DMS153 (cell line): ENCODE results near the gene ZNF581.
A peak's percentile ranks its signal among the peaks of the same experiment; 100 is the strongest.

Experiments used
- DNase-seq: peaks from one replicate; lab custom pipeline; 2025; lab: John Stamatoyannopoulos, UW

ZNF581 gene

DNA sequence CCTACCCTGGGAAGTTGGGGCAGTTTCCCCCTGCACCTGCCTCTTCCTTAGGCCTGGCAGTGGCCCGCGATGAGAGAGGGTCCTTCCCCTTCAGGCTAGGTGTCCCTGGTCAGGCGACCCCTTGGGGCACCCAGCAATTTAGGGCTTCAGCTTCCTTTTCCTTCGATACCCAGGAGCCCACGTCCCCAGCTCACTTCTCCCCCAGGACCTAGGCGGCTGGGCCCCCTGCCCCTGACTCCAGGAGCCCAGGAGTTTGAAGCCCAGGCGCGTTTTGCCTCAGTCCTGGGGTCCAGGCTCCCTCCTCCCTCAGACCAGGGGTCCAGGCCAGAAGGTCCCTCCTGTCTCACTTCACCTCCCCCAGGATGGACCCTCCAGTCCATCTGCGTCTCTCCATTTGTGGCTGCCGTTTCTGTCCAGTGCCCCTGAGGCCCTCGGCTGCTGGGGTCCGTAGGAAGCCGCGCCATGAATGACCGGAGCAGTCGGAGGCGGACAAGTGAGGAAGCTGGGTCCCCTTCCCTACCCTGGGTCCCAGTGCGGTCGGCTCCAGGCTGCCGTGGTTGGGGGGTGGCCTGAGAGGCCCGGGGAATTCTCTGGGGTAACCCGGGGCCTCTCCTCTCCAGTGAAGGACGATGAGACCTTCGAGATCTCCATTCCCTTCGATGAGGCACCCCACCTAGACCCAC, 5.3 kb downstream of the ZNF581 start:
- no peak for DNase-seq

DNA sequence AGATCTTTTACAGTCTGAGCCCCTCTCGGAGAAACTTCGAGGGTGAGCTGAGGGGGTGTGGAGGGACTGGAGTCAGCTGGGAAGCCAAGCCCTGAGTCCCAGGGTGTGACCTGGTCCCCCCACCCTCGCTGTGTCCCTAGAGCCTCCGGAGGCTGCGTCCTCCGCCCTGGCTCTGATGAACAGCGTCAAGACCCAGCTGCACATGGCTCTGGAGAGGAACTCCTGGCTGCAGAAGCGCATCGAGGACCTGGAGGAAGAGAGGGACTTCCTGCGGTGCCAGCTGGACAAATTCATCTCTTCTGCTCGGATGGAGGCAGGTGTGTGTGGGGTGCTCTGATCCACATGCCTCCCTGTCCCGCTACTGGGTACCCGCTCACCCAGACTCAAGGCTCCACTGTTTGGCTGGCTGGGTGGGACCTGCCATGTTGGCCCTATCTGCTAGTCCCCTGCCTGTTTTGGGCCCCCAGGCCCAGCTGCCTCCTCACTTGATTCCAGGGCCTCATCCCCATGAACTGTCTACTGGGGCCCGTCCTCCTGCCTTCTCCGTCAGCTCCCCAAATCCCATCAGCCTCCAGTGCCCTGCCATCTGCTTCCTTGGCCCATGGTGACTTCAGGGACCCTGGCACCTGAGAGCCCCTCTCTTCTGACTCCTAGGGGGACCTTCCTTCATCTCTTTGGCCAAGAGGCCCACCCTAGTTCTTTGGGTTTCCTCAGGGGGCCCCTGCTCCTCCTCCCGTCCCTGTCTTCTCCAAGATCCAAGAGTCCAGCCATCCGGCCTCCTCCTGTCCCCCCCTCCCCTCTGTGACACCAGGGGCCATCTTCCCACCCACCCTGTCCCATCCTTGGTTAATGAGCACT, 6.0 kb downstream of the ZNF581 start:
- no peak for DNase-seq

DNA sequence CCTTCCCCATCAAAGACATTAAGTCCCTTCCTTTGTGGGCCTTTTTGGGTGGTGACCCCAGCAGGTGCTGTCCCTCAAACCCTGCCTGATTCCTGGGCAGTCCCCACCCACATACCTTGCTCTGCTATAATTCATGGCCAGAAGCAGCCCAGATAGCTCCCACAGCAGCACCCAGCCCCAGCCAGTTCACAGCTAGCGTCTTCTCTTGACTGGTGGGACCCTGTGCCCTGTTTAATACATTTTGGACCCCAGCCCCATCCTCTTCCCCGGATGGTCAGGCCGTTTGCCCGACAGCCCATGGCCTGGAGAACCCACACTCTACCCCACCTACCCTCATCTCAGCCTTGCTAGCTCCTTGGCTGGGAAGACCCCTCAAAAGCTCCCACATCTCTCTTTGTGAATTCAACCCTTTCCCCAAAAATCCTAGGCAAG, 6.7 kb downstream of the ZNF581 start:
- DNase-seq = no peak

DNA sequence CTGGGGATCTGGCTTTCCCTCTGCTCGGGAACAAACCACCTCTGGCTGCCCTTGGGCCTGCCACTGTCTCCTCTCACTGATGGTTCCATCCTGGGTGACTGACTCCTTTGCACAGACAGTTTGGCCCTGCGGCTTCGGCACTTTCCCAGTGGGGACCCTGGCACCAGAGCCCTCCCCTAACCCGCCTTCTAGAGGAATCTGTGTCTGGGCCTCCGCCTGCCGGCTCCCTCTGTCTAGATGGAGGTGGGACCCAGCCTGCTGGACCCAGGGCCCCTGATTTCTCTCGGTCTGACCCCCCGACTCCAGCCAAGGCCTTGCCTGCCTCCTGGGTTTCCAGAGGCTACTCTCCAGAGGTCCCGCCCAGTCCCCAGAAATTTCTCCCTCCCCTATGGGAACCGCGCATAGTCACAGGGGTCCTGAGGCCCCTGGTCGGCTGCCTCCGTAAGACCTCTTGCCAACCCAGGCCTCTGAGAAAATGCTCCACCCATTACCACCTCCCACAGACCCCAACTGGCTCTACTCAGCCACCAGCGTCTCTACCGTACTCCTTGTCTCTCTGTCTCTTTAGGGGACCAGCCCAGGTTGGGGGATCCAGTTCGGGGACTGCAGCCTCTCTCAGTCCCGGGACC, 7.3 kb downstream of the ZNF581 start:
- DNase-seq = no peak

DNA sequence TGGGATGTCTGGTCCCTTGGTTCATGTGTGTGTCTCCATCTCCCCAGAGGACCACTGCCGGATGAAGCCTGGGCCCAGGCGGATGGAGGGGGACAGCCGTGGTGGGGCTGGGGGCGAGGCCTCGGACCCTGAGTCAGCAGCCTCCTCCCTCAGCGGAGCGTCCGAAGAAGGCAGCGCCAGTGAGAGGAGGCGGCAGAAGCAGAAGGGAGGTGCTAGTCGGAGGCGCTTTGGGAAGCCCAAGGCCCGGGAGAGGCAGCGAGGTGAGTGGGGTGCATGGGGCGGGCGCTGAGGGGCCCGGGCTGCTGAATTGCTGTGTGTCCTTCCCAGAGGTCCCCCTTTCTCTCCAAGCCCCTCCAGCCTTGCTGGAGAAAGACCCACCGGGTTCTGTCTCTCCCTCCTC, 7.8 kb downstream of the ZNF581 start:
- DNase-seq = no peak

DNA sequence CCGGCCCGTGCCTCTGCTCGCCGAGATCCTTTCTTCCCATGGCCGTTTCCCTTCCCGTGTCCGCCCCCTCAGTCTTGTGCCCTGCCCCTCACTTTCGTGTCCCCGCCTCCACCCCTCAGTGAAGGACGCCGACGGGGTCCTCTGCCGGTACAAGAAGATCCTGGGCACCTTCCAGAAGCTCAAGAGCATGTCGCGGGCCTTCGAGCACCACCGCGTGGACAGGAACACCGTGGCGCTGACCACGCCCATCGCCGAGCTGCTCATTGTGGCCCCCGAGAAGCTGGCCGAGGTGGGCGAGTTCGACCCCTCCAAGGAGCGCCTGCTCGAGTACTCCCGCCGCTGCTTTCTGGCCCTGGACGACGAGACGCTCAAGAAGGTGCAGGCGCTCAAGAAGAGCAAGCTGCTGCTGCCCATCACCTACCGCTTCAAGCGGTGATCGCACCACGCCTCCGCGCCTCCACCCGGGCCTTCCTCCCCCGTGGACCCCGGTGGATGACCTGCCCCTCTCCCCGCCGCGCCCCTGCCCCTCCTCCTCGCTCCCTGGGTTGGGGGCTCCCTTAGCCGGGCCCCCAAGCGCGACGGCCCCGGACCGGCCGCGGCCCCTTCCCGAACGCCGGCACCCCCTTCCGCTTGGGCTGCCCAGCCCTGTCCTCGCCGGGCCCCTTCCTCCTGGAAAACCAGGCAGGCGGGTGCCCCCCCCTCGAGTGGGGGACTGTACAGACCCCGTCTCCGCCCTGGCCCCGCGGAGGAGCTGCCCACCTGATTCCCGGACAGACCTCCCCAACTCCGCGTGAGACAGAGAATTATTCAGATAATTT, 9.1 kb downstream of the ZNF581 start:
- no peak for DNase-seq

DNA sequence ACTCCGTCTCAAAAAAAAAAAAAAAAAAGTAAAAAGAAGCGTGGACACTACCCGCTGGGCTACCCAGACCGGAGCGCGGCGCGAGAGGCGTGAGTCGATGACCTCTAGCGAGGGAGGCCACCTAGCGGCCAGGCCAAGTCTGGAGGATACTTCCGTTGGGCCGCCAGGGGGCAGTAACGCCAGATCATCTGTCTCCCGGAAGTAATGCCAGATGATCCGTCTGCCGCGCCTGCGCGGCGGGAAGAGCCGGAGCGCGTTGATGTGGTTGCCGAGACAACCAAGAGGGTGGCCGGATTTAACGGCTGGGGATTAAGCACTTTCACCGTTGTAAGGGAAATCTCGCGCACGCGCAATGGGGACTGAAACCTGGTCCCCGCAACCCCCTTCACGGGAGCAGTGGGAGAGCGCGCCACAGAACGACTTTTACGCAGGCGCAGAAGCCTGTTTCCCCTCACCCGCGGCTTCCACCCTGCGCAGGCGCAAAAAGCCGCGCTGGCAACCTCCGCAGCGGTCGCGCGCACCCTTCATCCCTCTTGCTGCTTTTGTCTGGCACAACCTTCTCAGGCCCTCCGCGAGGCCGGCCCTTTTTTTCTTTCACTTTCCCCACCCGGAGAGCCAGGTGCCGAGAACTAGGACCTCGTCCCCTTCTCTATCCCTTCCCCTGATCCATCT, 10.3 kb downstream of the ZNF581 start:
- DNase-seq = peak; percentile 95

DNA sequence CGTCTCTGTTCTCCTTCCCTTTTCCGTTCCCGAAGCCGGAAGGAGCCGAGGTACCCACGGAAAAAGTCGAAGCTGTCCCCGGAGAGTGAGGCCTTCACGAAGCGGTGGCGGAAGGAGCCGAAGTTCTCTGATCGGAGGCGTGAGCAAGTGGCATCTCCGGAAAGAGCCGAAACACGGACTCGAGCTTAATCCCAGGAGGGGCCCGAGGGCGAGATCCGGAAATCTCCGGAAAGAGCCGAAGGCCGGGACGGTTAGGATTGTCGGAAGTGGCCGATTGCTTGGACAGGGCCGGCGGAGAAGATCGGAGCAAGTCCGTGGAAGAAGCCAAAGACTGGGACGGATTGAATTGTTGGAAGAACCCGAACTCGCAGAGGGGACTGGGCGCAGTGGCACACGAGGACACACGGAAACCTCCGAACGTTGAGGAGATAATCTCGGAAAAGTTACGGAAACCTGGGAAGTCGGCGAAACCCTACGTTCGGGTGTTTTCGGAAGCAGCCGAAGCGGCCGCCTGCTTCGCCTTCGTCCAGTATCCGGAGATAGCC, 10.9 kb downstream of the ZNF581 start:
- DNase-seq = peak; percentile 99

DNA sequence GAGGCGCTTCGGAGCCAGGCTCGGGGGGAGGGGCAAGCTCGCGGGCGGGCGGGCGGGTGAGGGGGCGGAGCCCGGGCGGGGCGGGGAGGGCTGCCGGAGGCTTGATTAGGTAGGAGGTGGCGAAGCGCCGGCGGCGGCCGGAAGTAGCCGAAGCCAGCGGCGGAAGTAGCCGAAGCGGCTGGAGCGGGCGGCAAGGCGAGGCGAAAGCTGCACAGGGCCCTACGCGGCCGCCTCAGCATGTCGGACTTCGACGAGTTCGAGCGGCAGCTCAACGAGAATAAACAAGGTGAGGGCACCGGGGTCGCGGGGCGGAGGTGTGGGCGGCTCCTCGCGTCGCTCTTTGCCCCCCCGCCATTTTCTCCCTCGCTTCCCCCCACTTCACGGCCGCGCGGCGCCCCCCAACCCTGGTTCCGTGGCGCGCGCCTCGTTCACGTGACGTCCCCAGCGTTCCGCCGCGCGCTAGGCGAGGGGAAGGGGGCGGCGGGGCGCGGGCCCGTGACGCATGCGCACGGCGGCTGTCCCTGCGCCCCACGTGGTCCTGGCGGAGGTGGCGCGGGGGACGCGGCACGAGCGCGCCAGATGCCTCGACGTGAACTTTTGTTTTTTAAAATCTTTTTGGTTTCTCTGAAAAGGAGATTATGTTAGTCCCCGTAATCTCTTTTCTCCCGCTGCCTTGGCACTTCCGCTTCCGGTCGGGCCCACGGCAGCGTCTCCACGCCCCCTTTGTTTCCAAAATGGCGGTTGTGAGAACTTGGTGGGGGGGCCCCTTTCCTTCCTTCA, 11.6 kb downstream of the ZNF581 start, which contains the start of gene U2AF2:
TSS of gene U2AF2 (plus strand) at position 168 of the 780 bp plus-strand sequence. CDS start at position 238, 70 bp downstream.
- peak; percentile 35 for DNase-seq

DNA sequence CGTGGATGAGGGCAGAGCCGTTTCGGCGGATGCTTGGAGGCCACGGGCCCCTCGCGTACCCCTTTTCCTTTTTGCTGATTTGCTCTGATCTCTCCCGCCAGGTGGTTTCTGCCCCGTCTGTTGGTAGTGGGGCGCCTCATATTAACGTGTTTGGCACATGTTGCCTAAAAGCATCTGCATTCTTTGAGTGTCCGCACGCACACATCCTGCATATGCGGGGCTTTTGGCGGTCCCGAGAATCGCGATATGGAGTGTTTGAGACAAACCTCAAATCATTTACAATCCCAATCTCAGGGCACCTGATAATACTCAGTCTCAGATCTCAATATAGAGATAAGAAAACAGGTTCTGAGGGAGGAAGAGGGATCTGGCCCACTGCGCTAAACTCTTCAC, 12.2 kb downstream of the ZNF581 start:
- no peak for DNase-seq

DNA sequence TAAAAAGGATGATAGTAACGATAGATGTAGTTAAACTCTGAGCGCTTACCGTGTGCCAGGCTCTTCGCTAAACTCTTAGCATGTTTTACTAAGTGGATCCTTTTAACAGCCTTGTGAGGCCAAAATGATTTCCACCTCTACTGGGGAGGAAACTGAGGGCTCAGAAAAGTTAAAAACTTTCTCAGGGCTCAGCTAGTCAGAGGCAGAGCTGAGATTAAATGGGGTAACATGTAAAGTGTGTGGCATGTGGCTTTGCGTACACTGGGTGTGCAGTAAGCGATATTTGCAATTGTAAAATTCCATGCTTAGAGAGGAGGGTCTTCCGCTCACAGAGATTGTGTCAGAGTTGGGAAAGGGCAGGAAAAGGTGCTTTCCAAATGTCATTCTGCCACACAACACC, 13.1 kb downstream of the ZNF581 start:
- DNase-seq = no peak

DNA sequence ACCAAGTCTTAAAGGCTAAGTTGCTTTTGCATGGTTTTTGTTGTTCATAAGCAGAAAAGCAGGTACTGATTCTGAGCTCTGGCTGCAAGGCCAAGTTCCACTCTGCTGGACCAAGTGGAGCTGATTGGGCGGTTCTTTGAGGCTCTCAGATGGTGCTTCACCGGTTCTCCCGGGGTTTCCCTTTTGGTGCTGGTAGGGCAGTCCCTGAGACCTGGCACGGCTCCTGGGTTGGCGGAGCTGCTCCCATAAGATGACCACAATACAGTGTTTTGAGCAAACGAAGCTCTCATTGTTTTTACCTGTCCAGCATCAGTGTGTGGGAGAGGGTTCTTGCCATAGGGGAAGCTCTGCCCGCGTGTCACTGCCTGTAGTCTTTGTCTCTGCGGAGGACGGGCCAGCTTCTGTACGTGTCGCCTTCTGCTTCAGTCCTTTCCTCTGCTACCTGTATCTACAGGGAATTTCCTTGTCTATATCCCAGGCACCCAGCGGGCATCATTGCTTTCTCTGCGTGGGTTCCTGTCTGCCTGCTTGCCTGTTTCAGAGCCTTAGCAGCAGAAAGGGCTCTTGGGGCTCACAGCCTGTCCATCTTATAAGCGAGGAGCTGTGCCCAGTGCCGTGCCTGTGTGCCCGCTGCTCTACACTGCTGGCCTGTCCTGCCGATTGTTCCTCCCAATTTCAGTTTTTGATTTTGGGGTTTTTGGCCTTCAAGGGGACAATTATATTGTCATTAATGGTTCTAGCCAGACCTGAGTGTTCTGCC, 13.7 kb downstream of the ZNF581 start:
- no peak for DNase-seq

DNA sequence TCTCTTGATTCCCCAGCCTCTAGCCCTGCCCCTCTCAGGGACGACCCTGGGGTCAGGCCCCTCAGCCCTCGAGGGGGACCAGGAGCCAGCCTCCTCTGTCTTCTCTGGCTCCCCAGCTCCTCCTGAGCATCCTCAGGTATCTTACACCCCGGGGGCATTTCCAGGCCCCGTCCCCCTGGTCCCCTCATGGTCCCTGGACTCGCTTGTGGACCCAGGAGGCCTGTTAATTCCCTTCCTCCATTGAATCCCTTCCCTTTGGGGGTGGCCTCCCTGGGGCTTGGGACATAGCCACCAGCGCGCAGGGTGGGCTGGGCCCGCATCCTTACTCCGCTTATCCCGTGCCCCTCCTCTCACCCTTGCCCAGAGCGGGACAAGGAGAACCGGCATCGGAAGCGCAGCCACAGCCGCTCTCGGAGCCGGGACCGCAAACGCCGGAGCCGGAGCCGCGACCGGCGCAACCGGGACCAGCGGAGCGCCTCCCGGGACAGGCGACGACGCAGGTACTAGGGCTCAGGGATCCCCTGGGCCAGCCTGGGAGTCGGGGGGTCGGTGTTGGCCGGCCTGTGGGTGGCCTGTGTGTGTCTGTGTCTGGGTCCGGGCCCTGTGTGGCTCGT, 15.5 kb downstream of the ZNF581 start:
- no peak for DNase-seq

DNA sequence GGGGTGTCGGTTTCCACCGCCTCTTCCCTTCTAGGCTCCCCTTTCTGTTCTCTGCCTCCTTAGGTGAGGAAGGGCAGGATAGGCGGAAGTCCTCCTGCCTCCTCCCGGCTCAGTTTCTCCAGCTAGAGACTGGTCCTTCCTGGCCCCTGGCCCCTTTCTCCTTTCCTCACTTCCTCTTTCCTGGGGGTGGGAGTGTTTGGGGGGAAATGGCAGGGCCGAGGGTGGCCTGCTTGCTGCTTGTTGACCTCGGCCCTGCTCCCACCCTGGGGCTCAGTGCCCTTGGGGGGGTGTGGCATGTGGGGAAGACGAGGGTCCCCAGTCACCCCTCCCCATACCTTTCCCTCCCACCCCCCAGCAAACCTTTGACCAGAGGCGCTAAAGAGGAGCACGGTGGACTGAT, 16.4 kb downstream of the ZNF581 start:
- DNase-seq = no peak

DNA sequence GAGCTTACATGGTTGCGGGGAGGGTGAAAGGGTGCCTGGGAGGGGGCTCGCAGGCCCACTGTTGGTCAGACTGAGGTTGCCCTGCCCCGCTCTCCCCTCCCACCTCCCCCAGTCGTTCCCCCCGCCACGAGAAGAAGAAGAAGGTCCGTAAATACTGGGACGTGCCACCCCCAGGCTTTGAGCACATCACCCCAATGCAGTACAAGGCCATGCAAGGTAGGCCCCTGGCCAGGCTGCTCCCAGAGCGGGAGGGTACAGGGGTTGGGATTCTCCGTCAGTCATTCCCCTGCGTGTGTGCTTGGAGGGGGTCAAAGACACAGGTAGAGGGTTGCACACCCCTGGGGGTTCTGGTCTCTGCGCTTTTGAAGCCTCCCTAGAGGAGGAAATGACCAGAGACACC, 17.0 kb downstream of the ZNF581 start:
- no peak for DNase-seq

DNA sequence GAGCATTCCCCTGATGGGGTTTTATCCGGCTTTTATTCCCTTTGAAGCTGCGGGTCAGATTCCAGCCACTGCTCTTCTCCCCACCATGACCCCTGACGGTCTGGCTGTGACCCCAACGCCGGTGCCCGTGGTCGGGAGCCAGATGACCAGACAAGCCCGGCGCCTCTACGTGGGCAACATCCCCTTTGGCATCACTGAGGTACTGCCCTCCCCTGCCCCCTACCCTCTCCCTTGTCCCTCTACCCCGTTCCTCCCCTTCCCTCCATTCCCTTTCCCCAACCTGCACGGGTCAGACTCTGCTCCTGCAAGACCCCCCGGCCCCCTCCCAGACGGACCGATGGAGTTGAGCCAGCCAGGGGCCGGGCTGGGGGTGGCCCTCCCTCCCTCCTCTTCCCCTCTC, 17.5 kb downstream of the ZNF581 start:
- no peak for DNase-seq

DNA sequence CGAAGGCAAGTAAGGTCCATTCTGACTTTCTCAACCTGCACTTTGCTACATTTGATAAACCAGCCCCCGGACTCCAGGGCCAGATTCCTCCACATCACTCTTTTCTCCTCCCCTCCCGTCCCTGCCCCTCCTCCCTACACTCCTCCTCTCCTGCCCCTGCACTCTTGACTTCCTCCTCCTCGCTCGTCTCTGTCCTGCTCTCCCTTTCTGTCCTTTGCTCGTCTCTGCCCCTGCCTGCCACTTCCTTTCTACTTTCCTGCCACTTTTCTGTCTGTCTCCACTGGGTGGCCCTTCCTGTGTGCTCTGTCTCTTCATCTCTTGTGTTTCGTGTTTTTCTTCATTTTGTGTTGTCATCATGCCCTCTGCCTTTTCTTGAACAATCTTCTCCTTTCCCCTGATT, 18.4 kb downstream of the ZNF581 start:
- no peak for DNase-seq

DNA sequence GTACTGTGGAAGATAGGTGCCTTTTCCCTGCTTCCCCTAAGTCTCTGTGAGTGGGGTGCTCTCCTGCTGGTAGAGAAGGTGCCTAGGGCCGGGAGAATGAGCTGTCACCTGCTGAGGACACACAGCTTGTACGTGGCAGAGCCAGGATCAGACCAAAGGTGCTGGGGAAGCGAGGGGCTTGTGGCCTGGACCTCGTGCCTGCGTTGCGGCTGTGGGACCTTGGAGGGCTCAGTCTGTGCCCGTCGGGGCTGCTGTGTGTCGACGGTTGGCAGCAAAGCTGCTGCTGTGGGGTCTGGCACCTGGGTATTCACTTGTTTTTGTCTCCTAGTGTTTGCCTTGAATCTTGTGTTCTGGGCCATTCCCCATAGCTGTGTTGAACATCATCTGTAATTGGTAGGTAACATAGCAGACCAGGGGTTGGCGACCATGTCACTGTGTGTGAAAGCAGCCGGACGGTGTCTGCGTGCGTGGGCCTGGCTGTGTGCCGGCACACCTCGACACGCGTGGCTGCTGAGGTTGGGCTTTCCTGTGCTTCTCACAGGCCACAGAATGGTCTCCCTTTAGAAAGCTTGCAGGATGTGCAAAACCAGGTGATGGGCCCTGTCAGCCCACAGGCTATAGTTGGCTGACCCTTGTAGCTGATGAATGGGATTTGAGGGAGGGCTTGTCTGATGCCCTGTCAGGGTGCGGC, 20.5 kb downstream of the ZNF581 start:
- DNase-seq = no peak
